Sigmoid colon (tissue), 7 donors: ENCODE data around the gene COA1. TPM values are rescaled to one million over a fixed set of nuclear protein-coding genes. Genes with fewer than 3 reads are reported as not detected.

Experiments
- DNase-seq: peaks from one replicate; pipeline ENCODE4 v3.0.0-alpha.2; 2019
- H3K27ac ChIP-seq, 4 donors: fragments of 200-600 bp; sonication (generic); one replicate each; pipeline ENCODE4 v1.5.1; 2016 to 2019; ENCODE audit warnings: mild to moderate bottlenecking in 1 of 4
- H3K27me3 ChIP-seq, 3 donors: fragments of 200-600 bp; sonication (generic); one replicate each; pipeline ENCODE4 v1.5.1; 2019; ENCODE audit warnings: mild to moderate bottlenecking in 1 of 3
- H3K36me3 ChIP-seq, 4 donors: fragments of 200-600 bp; sonication (generic); one replicate each; pipeline ENCODE4 v1.5.1; 2016 to 2019
- H3K4me1 ChIP-seq, 4 donors: fragments of 200-600 bp; sonication (generic); one replicate each; pipeline ENCODE4 v1.5.1; 2017 to 2019
- H3K4me3 ChIP-seq, 4 donors: fragments of 200-600 bp; sonication (generic); one replicate each; pipeline ENCODE4 v1.5.1; 2017 to 2019; ENCODE audit warnings: mild to moderate bottlenecking in 2 of 4, moderate library complexity in 1 of 4
- H3K9me3 ChIP-seq, 4 donors: fragments of 200-600 bp in 3 of 4; sonication (generic) in 3 of 4; one replicate each; pipeline versions ENCODE4 v1.5.1 to v1.6.1; 2013 to 2019
- EP300 ChIP-seq, 4 donors: sonication (generic); formaldehyde crosslinking; IDR thresholded peaks; one replicate each; pipeline ENCODE4 v1.6.1; 2017; ENCODE audit warnings: antibody characterized with exemption in 4 of 4
- POLR2A ChIP-seq, 2 donors: fragments of 450-650 bp; IDR thresholded peaks; one replicate each; pipeline ENCODE4 v1.6.1; 2016; ENCODE audit warnings: antibody characterized with exemption in 2 of 2, mild to moderate bottlenecking in 2 of 2, moderate library complexity in 2 of 2
- POLR2AphosphoS5 ChIP-seq, 4 donors: sonication (generic); formaldehyde crosslinking; IDR thresholded peaks; one replicate each; pipeline ENCODE4 v1.6.1; 2017; ENCODE audit warnings: antibody characterized with exemption in 4 of 4
- WGBS, 2 donors: extraction: QIAGEN DNeasy Blood & Tissue Kit; methylation state at CpG; one replicate each; pipeline ENCODE4 v1.1.7; 2013; 5-methylcytosine and 5-hydroxymethylcytosine counted together
- intact Hi-C: fragments of 100-400 bp; cut with DNase I; formaldehyde crosslinking; loops from one replicate; pipeline ENCODE4 v1.15.1; 2023
- polyA plus RNA-seq, 3 donors: library from polyadenylated mRNA; stranded (reverse); fragments of 200-250 nt; gene quantifications; one replicate each; pipeline ENCODE4 v1.2.3, GENCODE V29; 2013
- total RNA-seq, 4 donors: library from RNA; depleted of rRNA; stranded (reverse); fragments of >200 nt; gene quantifications; one replicate each; pipeline ENCODE4 v1.1.0, GENCODE V29; 2016
- TF ChIP-seq, protein P1 (sequence below), 4 experiments: fragments of 450-650 bp in 3 of 4; fragments of 200-600 bp in 1 of 4; IDR thresholded peaks; one replicate each; pipeline ENCODE4 v1.5.1; 2016 to 2019; ENCODE audit warnings: antibody characterized with exemption in 4 of 4, mild to moderate bottlenecking in 3 of 4, moderate library complexity in 2 of 4
- donor health status: healthy with polysubstance abuse.
- donor health status: Bipolar disorder and iron deficiency.
- donor health status: healthy.

Gene COA1
- total and polyA plus RNA-seq, 7 donors = 31.2 to 61.2 (median 42.6) TPM

DNA sequence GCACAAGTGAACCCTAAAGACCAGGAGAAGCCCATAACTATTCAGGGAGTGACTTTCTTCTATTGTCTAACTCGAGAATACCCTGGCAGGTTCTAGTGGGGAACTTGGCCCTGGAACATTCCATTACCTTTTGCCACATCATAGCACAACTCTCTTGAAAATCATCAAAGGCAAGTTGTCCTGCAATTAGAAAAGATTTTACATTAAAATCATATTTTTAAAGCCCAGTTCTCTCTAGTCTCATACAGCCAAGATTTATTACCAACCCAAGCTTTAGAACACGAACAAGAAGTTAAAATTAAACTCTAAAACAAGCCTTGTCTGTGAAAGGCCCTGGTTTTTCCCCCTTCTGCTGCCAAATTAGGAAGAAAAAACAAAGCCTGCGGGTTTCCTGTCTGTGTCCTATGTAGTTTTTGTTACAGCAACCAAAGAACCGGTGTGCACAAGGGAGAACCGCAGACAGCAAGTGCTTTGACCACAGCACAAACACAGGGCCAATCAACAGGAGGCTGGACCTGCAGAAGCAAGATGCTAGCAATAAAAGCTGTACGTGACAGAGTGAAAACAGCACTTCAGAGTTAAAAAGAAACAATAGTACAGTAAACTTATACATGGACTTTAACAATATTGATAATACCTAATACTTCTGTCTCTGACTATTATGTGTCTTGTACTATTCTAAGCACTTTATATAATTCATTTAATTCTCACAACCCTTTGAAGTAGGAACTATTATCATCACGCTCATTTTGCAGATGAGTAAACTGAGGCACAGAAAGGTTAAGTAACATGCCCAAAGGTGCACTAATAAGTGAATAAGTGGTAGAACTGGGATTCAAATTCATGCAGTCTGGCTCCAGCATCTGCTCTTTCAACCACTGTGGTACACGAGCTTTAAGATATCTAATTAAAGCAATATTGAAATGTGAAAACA, 80.6 kb downstream of the COA1 start:
- DNase-seq = no peak
- WGBS, 2 donors = 26 to 52% methylated on average over 8 of the region's 8 CpGs
- H3K27me3 ChIP-seq = no peaks in the 10 kb centered on the region
- no peak overlapping the region for H3K4me3 ChIP-seq
- no peaks in the 10 kb centered on the region for H3K9me3 ChIP-seq
- TF ChIP-seq EP300 (IDR thresholded peaks at IDR 0.05) = no peak
- TF ChIP-seq POLR2A (IDR thresholded peaks at IDR 0.05) = no peak
- no peak for TF ChIP-seq POLR2AphosphoS5 (IDR thresholded peaks at IDR 0.05)
- H3K36me3 ChIP-seq = peaks cover 0 to 3% (median under 1%) of the 10 kb centered on the region in 4 donors
- H3K4me1 ChIP-seq = peaks cover 0 to 62% (median 60%) of the 10 kb centered on the region in 4 donors
- H3K27ac ChIP-seq = peak overlapping the region; percentile 82 to 96 (median 94)
- intact Hi-C loops = loop anchor here (2.0 kb wide), 1 partner anchor 66 kb away; the partner anchor contains the start of gene STK17A

DNA sequence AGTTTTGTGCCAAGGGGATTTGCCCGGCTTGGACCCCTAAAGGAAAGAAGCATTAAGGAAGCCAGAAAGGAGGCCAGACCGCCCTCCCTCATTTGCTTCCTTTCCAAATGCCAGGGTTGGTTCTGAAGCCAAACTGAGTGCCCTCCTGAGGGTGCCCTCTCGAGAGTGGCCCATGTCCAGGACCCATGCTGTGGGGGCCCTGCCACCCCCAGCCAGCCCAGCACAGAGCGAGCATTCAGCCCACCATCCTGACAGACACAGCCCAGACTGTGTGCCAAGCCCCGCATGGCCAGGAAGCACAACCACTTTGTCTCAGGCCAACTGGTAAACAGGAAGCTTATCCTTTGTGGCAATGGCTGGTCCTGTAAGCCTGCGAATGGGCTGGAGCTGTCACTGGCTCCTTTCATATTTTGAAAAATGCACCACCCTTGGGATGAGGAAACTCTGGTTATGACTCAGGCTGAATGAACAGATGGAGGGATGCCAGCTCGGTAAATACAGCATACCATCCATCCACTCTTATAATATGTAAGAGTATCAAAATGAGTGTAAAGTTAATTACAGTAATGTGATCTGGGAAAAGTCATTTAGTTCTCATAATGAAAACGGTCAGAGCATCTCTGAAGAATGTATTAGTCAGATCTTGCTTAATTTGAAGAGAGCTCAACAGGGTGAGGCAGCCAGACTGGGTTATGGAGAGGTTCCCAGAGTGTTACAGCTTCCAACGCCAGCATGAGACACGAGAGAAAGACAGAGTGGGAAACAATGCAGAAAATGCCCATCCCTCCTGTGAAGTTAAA, 81.5 kb downstream of the COA1 start:
- Histone ChIP-seq H3K4me3 (no peak overlapping the region), H3K27ac (peak overlapping the region; percentile 82 to 96 (median 94)), H3K9me3 (no peaks in the 10 kb centered on the region), H3K27me3 (no peaks in the 10 kb centered on the region), H3K4me1 (peaks cover 0 to 62% (median 60%) of the 10 kb centered on the region in 4 donors), H3K36me3 (peaks cover 0 to 8% (median 5%) of the 10 kb centered on the region in 4 donors)
- WGBS, 2 donors = 24 to 42% methylated on average over 10 of the region's 10 CpGs
- peak; percentile 89 for DNase-seq
- intact Hi-C loops = loop anchor here (2.0 kb wide), 1 partner anchor 65 kb away; the partner anchor contains the start of gene STK17A
- TF ChIP-seq EP300 (IDR thresholded peaks at IDR 0.05) = peak in 1 of 4 donors; percentile 7
- TF ChIP-seq, protein P1, sequence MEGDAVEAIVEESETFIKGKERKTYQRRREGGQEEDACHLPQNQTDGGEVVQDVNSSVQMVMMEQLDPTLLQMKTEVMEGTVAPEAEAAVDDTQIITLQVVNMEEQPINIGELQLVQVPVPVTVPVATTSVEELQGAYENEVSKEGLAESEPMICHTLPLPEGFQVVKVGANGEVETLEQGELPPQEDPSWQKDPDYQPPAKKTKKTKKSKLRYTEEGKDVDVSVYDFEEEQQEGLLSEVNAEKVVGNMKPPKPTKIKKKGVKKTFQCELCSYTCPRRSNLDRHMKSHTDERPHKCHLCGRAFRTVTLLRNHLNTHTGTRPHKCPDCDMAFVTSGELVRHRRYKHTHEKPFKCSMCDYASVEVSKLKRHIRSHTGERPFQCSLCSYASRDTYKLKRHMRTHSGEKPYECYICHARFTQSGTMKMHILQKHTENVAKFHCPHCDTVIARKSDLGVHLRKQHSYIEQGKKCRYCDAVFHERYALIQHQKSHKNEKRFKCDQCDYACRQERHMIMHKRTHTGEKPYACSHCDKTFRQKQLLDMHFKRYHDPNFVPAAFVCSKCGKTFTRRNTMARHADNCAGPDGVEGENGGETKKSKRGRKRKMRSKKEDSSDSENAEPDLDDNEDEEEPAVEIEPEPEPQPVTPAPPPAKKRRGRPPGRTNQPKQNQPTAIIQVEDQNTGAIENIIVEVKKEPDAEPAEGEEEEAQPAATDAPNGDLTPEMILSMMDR (IDR thresholded peaks at IDR 0.05) = no peak
- peak in 3 of 4 donors; percentile 65 to 80 (median 67) for TF ChIP-seq POLR2AphosphoS5 (IDR thresholded peaks at IDR 0.05)

DNA sequence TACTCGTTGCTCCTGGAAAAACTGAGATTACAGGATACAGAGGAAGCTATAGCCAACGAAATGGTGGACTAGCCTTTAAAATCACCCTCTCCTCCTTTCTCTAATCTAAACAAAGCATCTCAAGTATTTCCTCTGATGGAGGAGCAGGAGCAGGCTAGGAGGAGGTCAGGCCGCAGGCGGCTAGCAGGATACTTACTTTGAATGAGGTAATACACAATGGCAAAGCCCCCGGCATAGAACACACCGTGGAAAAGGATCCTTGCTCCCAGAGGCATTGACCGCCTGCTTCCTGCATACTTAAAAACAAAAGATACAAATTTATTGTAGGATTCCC, 82.0 kb downstream of the COA1 start:
- WGBS, 2 donors = 64 to 81% methylated on average over 7 of the region's 7 CpGs
- H3K27me3 ChIP-seq = no peaks in the 10 kb centered on the region
- intact Hi-C loops = no loop called here
- TF ChIP-seq, protein P1 (IDR thresholded peaks at IDR 0.05) = no peak
- TF ChIP-seq POLR2AphosphoS5 (IDR thresholded peaks at IDR 0.05) = no peak
- TF ChIP-seq EP300 (IDR thresholded peaks at IDR 0.05) = no peak
- TF ChIP-seq POLR2A (IDR thresholded peaks at IDR 0.05) = no peak
- no peaks in the 10 kb centered on the region for H3K9me3 ChIP-seq
- H3K27ac ChIP-seq = peak overlapping the region; percentile 82 to 96 (median 94)
- H3K4me1 ChIP-seq = peaks cover 0 to 62% (median 60%) of the 10 kb centered on the region in 4 donors
- no peak overlapping the region for H3K4me3 ChIP-seq
- no peak for DNase-seq
- H3K36me3 ChIP-seq = peaks cover 0 to 8% (median 5%) of the 10 kb centered on the region in 4 donors

DNA sequence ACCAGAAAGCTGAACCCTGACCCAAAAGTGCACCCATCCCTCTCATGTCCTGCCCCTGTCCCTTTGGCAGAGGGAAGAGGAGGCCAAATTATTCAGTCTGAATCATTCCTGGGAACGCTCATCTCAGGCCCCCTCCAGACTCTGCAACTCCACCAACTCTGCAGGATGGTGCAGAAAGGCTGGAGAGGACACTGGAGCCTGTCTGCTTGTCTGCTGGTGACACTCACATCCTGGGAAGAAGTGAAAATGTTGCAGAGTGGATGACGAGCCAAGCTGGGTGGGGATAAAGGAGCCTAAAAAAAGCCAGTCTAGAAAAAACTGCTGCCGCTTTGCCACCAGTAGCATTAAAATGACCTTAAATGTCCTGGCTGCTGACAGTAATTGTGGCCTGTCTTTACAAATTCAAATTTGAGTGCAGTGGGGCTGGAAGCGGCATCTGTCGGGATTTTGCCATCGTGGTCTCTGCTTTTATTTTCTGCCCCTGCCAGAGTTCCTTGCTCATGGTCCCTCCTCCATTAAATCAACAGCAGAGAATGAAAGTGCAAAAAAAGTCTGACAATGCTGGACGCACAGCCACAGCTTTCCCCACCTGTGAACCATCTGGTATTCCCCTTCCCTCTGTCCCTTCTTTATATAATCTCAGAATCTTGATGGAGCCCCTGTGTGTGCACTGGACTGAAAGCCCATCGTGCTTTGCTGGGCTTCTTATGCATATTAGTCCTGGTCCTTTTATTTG, 82.6 kb downstream of the COA1 start:
- TF ChIP-seq, protein P1 (IDR thresholded peaks at IDR 0.05) = no peak
- TF ChIP-seq POLR2AphosphoS5 (IDR thresholded peaks at IDR 0.05) = no peak
- no peak for TF ChIP-seq POLR2A (IDR thresholded peaks at IDR 0.05)
- no peak for TF ChIP-seq EP300 (IDR thresholded peaks at IDR 0.05)
- DNase-seq = no peak
- H3K9me3 ChIP-seq = no peaks in the 10 kb centered on the region
- H3K4me1 ChIP-seq = peaks cover 0 to 60% (median 59%) of the 10 kb centered on the region in 4 donors
- intact Hi-C loops = no loop called here
- H3K4me3 ChIP-seq = no peak overlapping the region
- H3K27ac ChIP-seq = peak overlapping the region; percentile 82 to 96 (median 94)
- 53 to 78% methylated on average over 8 of the region's 8 CpGs for WGBS, 2 donors
- H3K36me3 ChIP-seq = peaks cover 3 to 8% (median 5%) of the 10 kb centered on the region in 4 donors
- H3K27me3 ChIP-seq = no peaks in the 10 kb centered on the region
